ENCODE results near the gene HOXA9.

Gene HOXA9

GRCh38 chr7:27121684-27122076, 43.7 kb downstream of the HOXA9 start:
- no peaks in the 10 kb centered on the region for H3K9me3 ChIP-seq (ENCODE audit: control insufficient read depth, low read length)
- peak overlapping the region; percentile 73 for H3K9ac ChIP-seq (ENCODE audit: low read length)
- H3K27me3 ChIP-seq (ENCODE audit: control insufficient read depth, insufficient read depth, low read length) = no peaks in the 10 kb centered on the region
- H3K36me3 ChIP-seq (ENCODE audit: control insufficient read depth, insufficient read depth, low read length) = no peaks in the 10 kb centered on the region
- H3K4me3 ChIP-seq (ENCODE audit: low read length) = peak overlapping the region; percentile 34
- peaks cover 48% of the 10 kb centered on the region for H3K4me1 ChIP-seq (ENCODE audit: control insufficient read depth, insufficient read depth, low read length)

- Histone ChIP-seq H3K4me3 (ENCODE audit: low read length) (no peak overlapping the region), H3K9ac (ENCODE audit: low read length) (no peak overlapping the region), H3K4me1 (ENCODE audit: control insufficient read depth, insufficient read depth, low read length) (peaks cover 52% of the 10 kb centered on the region), H3K9me3 (ENCODE audit: control insufficient read depth, low read length) (no peaks in the 10 kb centered on the region), H3K36me3 (ENCODE audit: control insufficient read depth, insufficient read depth, low read length) (no peaks in the 10 kb centered on the region), H3K27me3 (ENCODE audit: control insufficient read depth, insufficient read depth, low read length) (no peaks in the 10 kb centered on the region)
Measured at GRCh38 chr7:27119412-27119911, 45.9 kb downstream of the HOXA9 start.

GRCh38 chr7:27118580-27118979, 46.8 kb downstream of the HOXA9 start:
- Histone ChIP-seq H3K27me3 (ENCODE audit: control insufficient read depth, insufficient read depth, low read length) (no peaks in the 10 kb centered on the region), H3K9ac (ENCODE audit: low read length) (no peak overlapping the region), H3K4me3 (ENCODE audit: low read length) (no peak overlapping the region), H3K4me1 (ENCODE audit: control insufficient read depth, insufficient read depth, low read length) (peaks cover 51% of the 10 kb centered on the region), H3K36me3 (ENCODE audit: control insufficient read depth, insufficient read depth, low read length) (no peaks in the 10 kb centered on the region), H3K9me3 (ENCODE audit: control insufficient read depth, low read length) (no peaks in the 10 kb centered on the region)

- no peaks in the 10 kb centered on the region for H3K36me3 ChIP-seq (ENCODE audit: control insufficient read depth, insufficient read depth, low read length)
- peaks cover 45% of the 10 kb centered on the region for H3K4me1 ChIP-seq (ENCODE audit: control insufficient read depth, insufficient read depth, low read length)
- H3K4me3 ChIP-seq (ENCODE audit: low read length) = no peak overlapping the region
- H3K9ac ChIP-seq (ENCODE audit: low read length) = peak overlapping the region; percentile 50
- no peaks in the 10 kb centered on the region for H3K9me3 ChIP-seq (ENCODE audit: control insufficient read depth, low read length)
- no peaks in the 10 kb centered on the region for H3K27me3 ChIP-seq (ENCODE audit: control insufficient read depth, insufficient read depth, low read length)
Measured at GRCh38 chr7:27117887-27118491, 47.3 kb downstream of the HOXA9 start.

- peak overlapping the region; percentile 95 for H3K9ac ChIP-seq (ENCODE audit: low read length)
- no peaks in the 10 kb centered on the region for H3K36me3 ChIP-seq (ENCODE audit: control insufficient read depth, insufficient read depth, low read length)
- H3K4me3 ChIP-seq (ENCODE audit: low read length) = peak overlapping the region; percentile 57
- no peaks in the 10 kb centered on the region for H3K9me3 ChIP-seq (ENCODE audit: control insufficient read depth, low read length)
- no peaks in the 10 kb centered on the region for H3K27me3 ChIP-seq (ENCODE audit: control insufficient read depth, insufficient read depth, low read length)
- peaks cover 47% of the 10 kb centered on the region for H3K4me1 ChIP-seq (ENCODE audit: control insufficient read depth, insufficient read depth, low read length)
Measured at GRCh38 chr7:27116962-27117886, 48.1 kb downstream of the HOXA9 start.

DNA sequence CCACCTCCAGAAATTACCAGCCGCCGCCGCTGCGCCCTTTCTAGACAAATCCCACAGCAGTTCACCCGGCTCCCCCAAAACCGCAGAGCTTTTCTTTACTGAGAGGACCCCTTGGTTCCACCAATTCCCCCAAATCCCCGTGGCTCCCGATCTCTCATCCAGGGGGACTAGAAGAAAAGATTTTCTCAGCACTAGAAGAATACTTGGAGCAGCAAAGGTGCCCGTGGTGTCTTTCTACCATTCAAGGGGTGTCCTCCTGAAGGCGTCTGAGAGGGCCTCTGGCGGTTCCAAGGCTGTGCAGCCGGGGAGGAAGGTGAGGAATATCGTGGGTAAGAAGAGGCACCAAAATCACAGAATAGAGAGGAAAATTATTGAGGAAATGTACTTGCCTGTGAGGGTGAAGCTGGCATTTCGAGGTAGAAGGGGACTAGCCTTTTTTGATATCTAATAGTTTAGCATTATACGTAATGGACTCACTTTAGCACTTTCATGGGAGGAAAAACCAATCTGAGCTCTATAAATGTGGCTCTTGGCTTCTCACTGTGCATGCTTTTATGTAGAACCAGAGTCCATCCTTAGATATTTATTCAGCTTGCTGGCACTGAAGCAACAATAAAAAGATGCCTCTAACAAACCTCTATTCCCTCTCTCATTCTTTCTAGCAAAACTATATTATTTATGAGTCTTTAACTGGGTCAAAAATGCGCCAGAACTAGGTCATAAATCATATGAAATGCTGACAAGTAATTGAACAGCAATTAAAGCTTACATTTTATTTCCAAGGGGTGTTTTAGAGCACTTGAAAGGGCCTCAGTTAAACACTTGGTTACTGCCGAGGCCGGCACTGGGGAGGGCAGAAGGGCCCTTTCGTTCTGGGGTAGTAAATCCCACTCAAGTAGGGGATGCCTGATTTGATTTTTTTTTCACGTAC, 49.0 kb downstream of the HOXA9 start:
- H3K36me3 ChIP-seq (ENCODE audit: control insufficient read depth, insufficient read depth, low read length) = no peaks in the 10 kb centered on the region
- no peaks in the 10 kb centered on the region for H3K27me3 ChIP-seq (ENCODE audit: control insufficient read depth, insufficient read depth, low read length)
- no peaks in the 10 kb centered on the region for H3K9me3 ChIP-seq (ENCODE audit: control insufficient read depth, low read length)
- peaks cover 50% of the 10 kb centered on the region for H3K4me1 ChIP-seq (ENCODE audit: control insufficient read depth, insufficient read depth, low read length)
- H3K9ac ChIP-seq (ENCODE audit: low read length) = peak overlapping the region; percentile 95
- H3K4me3 ChIP-seq (ENCODE audit: low read length) = peak overlapping the region; percentile 57

GRCh38 chr7:27115221-27116026, 49.9 kb downstream of the HOXA9 start:
- peak overlapping the region; percentile 95 for H3K9ac ChIP-seq (ENCODE audit: low read length)
- H3K4me3 ChIP-seq (ENCODE audit: low read length) = peak overlapping the region; percentile 57
- peaks cover 50% of the 10 kb centered on the region for H3K4me1 ChIP-seq (ENCODE audit: control insufficient read depth, insufficient read depth, low read length)
- no peaks in the 10 kb centered on the region for H3K27me3 ChIP-seq (ENCODE audit: control insufficient read depth, insufficient read depth, low read length)
- no peaks in the 10 kb centered on the region for H3K36me3 ChIP-seq (ENCODE audit: control insufficient read depth, insufficient read depth, low read length)
- H3K9me3 ChIP-seq (ENCODE audit: control insufficient read depth, low read length) = no peaks in the 10 kb centered on the region

DNA sequence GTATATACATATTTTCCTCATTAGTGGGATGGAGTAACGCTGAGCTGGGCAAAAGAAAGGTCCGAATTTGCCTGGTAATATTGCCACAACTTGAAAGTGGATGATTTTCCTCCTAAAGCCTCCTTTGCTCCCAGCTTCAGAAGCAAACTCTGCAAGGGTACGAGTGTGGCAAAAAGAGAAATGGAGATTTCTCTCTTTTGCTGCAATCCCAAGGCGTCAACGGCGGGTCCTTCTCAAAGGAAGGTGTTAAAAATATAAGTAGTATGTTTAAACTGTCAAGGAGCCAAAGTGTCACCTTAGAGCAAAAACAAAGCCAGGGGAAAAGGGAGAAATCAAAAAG, 50.5 kb downstream of the HOXA9 start:
- Histone ChIP-seq H3K4me1 (ENCODE audit: control insufficient read depth, insufficient read depth, low read length) (peaks cover 50% of the 10 kb centered on the region), H3K9me3 (ENCODE audit: control insufficient read depth, low read length) (no peaks in the 10 kb centered on the region), H3K4me3 (ENCODE audit: low read length) (peak overlapping the region; percentile 57), H3K36me3 (ENCODE audit: control insufficient read depth, insufficient read depth, low read length) (no peaks in the 10 kb centered on the region), H3K27me3 (ENCODE audit: control insufficient read depth, insufficient read depth, low read length) (no peaks in the 10 kb centered on the region), H3K9ac (ENCODE audit: low read length) (peak overlapping the region; percentile 95)

DNA sequence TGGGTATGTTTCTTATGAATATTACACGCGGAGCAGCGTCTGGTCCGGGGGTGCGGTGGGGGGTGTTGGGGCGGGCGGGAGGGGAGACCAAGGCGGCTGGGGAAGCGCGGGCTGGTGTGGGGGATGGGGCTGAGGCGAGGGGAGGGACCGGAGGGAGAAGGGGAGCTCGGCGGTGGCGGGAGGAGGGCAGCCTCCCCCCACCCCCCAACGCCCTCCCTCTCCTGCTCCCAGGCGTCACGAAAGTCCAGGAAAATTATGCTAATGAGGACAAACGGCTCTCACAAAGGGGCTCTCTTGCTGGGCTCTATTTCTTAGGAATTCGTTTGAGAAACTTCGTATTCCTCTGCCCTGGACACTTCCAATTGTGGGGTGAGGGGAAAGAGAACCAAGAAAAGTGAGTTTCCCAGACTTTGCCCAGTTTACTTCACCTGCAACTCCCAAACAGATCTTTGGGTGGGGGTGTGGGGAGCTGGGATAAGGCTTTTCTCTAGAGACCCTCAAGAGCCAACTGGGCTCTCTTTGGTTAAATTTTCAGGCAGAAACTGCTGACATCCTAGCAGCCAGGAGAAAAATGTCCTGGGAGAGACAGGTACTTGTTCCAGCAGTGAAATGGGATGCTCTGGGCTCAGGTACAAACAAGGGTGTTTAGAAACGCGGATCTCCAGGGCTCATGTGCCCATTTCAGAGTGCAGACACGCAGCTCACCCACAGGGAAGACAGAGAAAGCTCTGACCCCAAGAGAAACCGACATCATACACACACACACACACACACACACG, 51.2 kb downstream of the HOXA9 start:
- H3K9ac ChIP-seq (ENCODE audit: low read length) = peak overlapping the region; percentile 80
- H3K4me3 ChIP-seq (ENCODE audit: low read length) = peak overlapping the region; percentile 65
- peaks cover 51% of the 10 kb centered on the region for H3K4me1 ChIP-seq (ENCODE audit: control insufficient read depth, insufficient read depth, low read length)
- no peaks in the 10 kb centered on the region for H3K36me3 ChIP-seq (ENCODE audit: control insufficient read depth, insufficient read depth, low read length)
- H3K27me3 ChIP-seq (ENCODE audit: control insufficient read depth, insufficient read depth, low read length) = no peaks in the 10 kb centered on the region
- H3K9me3 ChIP-seq (ENCODE audit: control insufficient read depth, low read length) = no peaks in the 10 kb centered on the region

DNA sequence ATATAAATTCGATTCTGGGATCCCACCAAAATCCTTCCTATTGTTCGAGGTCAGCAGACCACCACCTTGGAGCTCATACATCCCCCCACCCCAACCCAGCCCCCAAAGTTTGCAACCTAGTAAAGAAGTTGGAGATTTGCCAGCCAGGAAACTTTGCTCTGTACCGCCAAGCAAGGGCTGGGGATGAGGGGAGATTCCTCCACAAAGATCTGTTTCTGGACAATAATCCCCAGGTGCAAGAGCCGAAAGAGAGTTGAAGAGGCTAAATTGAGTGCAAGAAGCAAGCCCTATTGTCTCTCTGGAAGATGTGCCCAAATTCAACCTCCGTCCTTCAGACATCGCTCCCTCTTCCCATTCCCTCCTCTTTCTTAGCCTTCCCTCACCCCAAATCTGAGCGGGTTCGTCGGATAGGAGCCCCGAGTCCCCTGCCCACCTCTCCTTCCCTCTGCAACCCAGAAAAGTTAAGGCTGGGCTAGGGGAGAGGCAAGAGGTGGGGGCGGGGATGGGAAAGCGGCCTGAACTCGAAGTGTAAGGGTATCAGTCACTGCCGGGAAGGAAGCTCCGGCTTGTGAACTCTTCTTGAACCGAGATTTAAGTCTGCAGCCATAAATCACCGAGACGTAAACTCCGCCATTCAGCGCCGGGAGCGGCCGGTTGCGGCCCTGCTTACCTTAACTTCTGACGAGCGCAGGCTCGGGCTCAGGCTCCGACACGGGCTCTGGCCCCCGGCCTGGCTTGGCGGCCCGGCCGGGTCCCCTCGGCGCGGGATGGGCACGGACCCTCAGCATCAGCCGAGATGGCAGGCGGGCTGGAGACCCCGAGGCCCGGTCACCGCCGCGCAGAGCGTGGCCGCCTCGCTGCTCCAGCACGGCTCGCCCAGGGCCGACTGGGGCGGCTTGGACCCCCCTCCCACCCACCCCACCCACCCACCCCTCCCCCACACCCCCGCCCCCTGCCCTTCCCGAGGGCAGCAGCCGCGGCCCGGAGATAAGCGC, 52.1 kb downstream of the HOXA9 start:
- peaks cover 60% of the 10 kb centered on the region for H3K4me1 ChIP-seq (ENCODE audit: control insufficient read depth, insufficient read depth, low read length)
- H3K9me3 ChIP-seq (ENCODE audit: control insufficient read depth, low read length) = no peaks in the 10 kb centered on the region
- H3K4me3 ChIP-seq (ENCODE audit: low read length) = peak overlapping the region; percentile 51
- H3K27me3 ChIP-seq (ENCODE audit: control insufficient read depth, insufficient read depth, low read length) = no peaks in the 10 kb centered on the region
- no peaks in the 10 kb centered on the region for H3K36me3 ChIP-seq (ENCODE audit: control insufficient read depth, insufficient read depth, low read length)
- peak overlapping the region; percentile 83 for H3K9ac ChIP-seq (ENCODE audit: low read length)

All from mucosa of stomach (tissue), 1 donor.